OCI-LY1 (cell line): ENCODE measurements around the gene PACSIN1.
A peak's percentile ranks its signal among the peaks of the same experiment; 100 is the strongest.

Experiments
- H2AFZ ChIP-seq: fragments of 200-600 bp; sonication (generic), shearing (Covaris generic); 2 replicates; pipeline ENCODE4 v1.6.0; 2014; ENCODE audit warnings: antibody characterized with exemption, mild to moderate bottlenecking, low read length
- H3F3A ChIP-seq: fragments of 200-600 bp; sonication (generic), shearing (Covaris generic); 2 replicates; pipeline ENCODE4 v1.6.0; 2014; ENCODE audit warnings: mild to moderate bottlenecking, antibody characterized with exemption, low read length, moderate library complexity; ENCODE audit not compliant: insufficient read depth
- H3K27ac ChIP-seq: fragments of 200-600 bp; sonication (generic); 2 replicates; pipeline ENCODE4 v1.5.1; 2014; ENCODE audit warnings: low read length, mixed run types, mild to moderate bottlenecking, low read depth; ENCODE audit not compliant: poor library complexity, severe bottlenecking
- H3K27me3 ChIP-seq: fragments of 200-600 bp; sonication (generic); 2 replicates; pipeline ENCODE4 v1.6.0; 2014; ENCODE audit warnings: antibody characterized with exemption, mild to moderate bottlenecking, low read length, moderate library complexity; ENCODE audit not compliant: insufficient read depth
- H3K36me3 ChIP-seq: fragments of 200-600 bp; sonication (generic); 2 replicates; pipeline ENCODE4 v1.6.1; 2014; ENCODE audit warnings: mild to moderate bottlenecking, antibody characterized with exemption, low read length, moderate library complexity, mixed read lengths; ENCODE audit not compliant: insufficient read depth
- H3K4me1 ChIP-seq: fragments of 200-600 bp; sonication (generic); 2 replicates; pipeline ENCODE4 v1.5.1; 2014; ENCODE audit warnings: mild to moderate bottlenecking, low read length, moderate library complexity; ENCODE audit not compliant: insufficient read depth, severe bottlenecking
- H3K4me2 ChIP-seq: fragments of 200-600 bp; sonication (generic), shearing (Covaris generic); 2 replicates; pipeline ENCODE4 v1.6.1; 2014; ENCODE audit warnings: low read length
- H3K4me3 ChIP-seq: fragments of 200-600 bp; sonication (generic); 2 replicates; pipeline ENCODE4 v1.5.1; 2014; ENCODE audit warnings: low read length, low read depth, mild to moderate bottlenecking, mixed read lengths; ENCODE audit not compliant: poor library complexity, severe bottlenecking
- H3K79me2 ChIP-seq: fragments of 200-600 bp; shearing (Covaris generic); 2 replicates; pipeline ENCODE4 v1.6.1; 2016; ENCODE audit warnings: mixed run types, low read length, mixed read lengths; ENCODE audit not compliant: insufficient read depth
- H3K9ac ChIP-seq: fragments of 200-600 bp; sonication (generic), shearing (Covaris generic); 2 replicates; pipeline ENCODE4 v1.6.1; 2014; ENCODE audit warnings: mild to moderate bottlenecking, low read length, mixed read lengths
- H3K9me2 ChIP-seq: fragments of 200-600 bp; sonication (generic), shearing (Covaris generic); 2 replicates; pipeline ENCODE4 v1.6.1; 2014; ENCODE audit warnings: low read depth, mild to moderate bottlenecking, low read length, mixed read lengths
- H3K9me3 ChIP-seq: fragments of 200-600 bp; shearing (Covaris generic); 2 replicates; pipeline ENCODE4 v1.6.1; 2014; ENCODE audit warnings: low read length, mixed read lengths
- H4K20me1 ChIP-seq: fragments of 200-600 bp; sonication (generic), shearing (Covaris generic); 2 replicates; pipeline ENCODE4 v1.6.0; 2016; ENCODE audit warnings: mild to moderate bottlenecking, low read length; ENCODE audit not compliant: insufficient read depth
- CTCF ChIP-seq: fragments of 200-600 bp; sonication (generic), shearing (Covaris generic); IDR thresholded peaks from 2 replicates; pipeline ENCODE4 v1.5.1; 2017; ENCODE audit warnings: mild to moderate bottlenecking, antibody characterized with exemption, low read length, moderate library complexity, mixed read lengths
- EZH2 ChIP-seq: fragments of 200-600 bp; sonication (generic), shearing (Covaris generic); IDR thresholded peaks from 2 replicates; pipeline ENCODE4 v1.8.0; 2017; ENCODE audit warnings: borderline replicate concordance, mixed run types, mild to moderate bottlenecking, antibody characterized with exemption, low read length, moderate library complexity, mixed read lengths

PACSIN1 gene

GRCh38 chr6:34423254-34423653 lies 42.6 kb upstream of the PACSIN1 start:
- H3K9me3 ChIP-seq, result no peaks in the 10 kb centered on the region
- H3F3A ChIP-seq, result no peaks in the 10 kb centered on the region
- peaks cover 31% of the 10 kb centered on the region for H3K79me2 ChIP-seq
- peaks cover 23% of the 10 kb centered on the region for H3K4me1 ChIP-seq
- no peak overlapping the region for H3K9ac ChIP-seq
- no peak overlapping the region for H3K4me2 ChIP-seq
- H2AFZ ChIP-seq, result no peak overlapping the region
- H3K9me2 ChIP-seq, result no peaks in the 10 kb centered on the region
- TF ChIP-seq CTCF, result no peak
- TF ChIP-seq EZH2, result no peak
- no peak overlapping the region for H3K27ac ChIP-seq
- H3K36me3 ChIP-seq, result peaks cover 74% of the 10 kb centered on the region
- no peaks in the 10 kb centered on the region for H4K20me1 ChIP-seq
- no peak overlapping the region for H3K4me3 ChIP-seq
- no peaks in the 10 kb centered on the region for H3K27me3 ChIP-seq

- Histone ChIP-seq H3K79me2 (peaks cover 31% of the 10 kb centered on the region), H3K9me3 (no peaks in the 10 kb centered on the region; the same call in 1 of the 2 replicates), H3K27me3 (no peaks in the 10 kb centered on the region), H3K9me2 (no peaks in the 10 kb centered on the region), H3K4me3 (peak overlapping the region; percentile 95), H3K4me2 (peak overlapping the region; percentile 98), H3K36me3 (peaks cover 61% of the 10 kb centered on the region), H3K27ac (peak overlapping the region; percentile 65), H2AFZ (no peak overlapping the region), H3K9ac (peak overlapping the region; percentile 100), H3K4me1 (peaks cover 27% of the 10 kb centered on the region), H4K20me1 (no peaks in the 10 kb centered on the region), H3F3A (no peaks in the 10 kb centered on the region)
- TF ChIP-seq EZH2 (no peak), CTCF (no peak)
These were observed 41.4 kb upstream of the PACSIN1 start for GRCh38 chr6:34424200-34425131.

- Histone ChIP-seq H3K4me2 (peak overlapping the region; percentile 98), H3K9ac (peak overlapping the region; percentile 100), H3K27ac (peak overlapping the region; percentile 65), H3K9me3 (no peaks in the 10 kb centered on the region; the same call in 1 of the 2 replicates), H3K79me2 (peaks cover 31% of the 10 kb centered on the region), H3K4me3 (peak overlapping the region; percentile 95), H3F3A (no peaks in the 10 kb centered on the region), H4K20me1 (no peaks in the 10 kb centered on the region), H3K4me1 (peaks cover 27% of the 10 kb centered on the region), H3K9me2 (no peaks in the 10 kb centered on the region), H2AFZ (no peak overlapping the region), H3K36me3 (peaks cover 55% of the 10 kb centered on the region), H3K27me3 (no peaks in the 10 kb centered on the region)
- TF ChIP-seq EZH2 (no peak), CTCF (no peak)
These were observed 40.8 kb upstream of the PACSIN1 start for GRCh38 chr6:34425132-34425497.
